ENCODE data around the gene ARHGAP44.

- TF ChIP-seq, protein P1, sequence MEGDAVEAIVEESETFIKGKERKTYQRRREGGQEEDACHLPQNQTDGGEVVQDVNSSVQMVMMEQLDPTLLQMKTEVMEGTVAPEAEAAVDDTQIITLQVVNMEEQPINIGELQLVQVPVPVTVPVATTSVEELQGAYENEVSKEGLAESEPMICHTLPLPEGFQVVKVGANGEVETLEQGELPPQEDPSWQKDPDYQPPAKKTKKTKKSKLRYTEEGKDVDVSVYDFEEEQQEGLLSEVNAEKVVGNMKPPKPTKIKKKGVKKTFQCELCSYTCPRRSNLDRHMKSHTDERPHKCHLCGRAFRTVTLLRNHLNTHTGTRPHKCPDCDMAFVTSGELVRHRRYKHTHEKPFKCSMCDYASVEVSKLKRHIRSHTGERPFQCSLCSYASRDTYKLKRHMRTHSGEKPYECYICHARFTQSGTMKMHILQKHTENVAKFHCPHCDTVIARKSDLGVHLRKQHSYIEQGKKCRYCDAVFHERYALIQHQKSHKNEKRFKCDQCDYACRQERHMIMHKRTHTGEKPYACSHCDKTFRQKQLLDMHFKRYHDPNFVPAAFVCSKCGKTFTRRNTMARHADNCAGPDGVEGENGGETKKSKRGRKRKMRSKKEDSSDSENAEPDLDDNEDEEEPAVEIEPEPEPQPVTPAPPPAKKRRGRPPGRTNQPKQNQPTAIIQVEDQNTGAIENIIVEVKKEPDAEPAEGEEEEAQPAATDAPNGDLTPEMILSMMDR (IDR thresholded peaks at IDR 0.05), result no peak
- TF ChIP-seq POLR2A (IDR thresholded peaks at IDR 0.05) (no peak), POLR2AphosphoS5 (IDR thresholded peaks at IDR 0.05) (no peak), EP300 (IDR thresholded peaks at IDR 0.05) (no peak)
Measured at GRCh38 chr17:12739500-12739899, 49.8 kb upstream of the ARHGAP44 start.
